ENCODE results near the gene PRDM16.

PRDM16 gene

GRCh38 chr1:3429766-3430165, 360.8 kb downstream of the PRDM16 start:
- no peak for DNase-seq

- DNase-seq, result no peak
These were observed 361.4 kb downstream of the PRDM16 start for GRCh38 chr1:3430406-3430805.

GRCh38 chr1:3430820-3431219, 361.8 kb downstream of the PRDM16 start:
- no peak for DNase-seq

GRCh38 chr1:3431266-3431665, 362.3 kb downstream of the PRDM16 start:
- DNase-seq, result no peak

- no peak for DNase-seq
These were observed 362.7 kb downstream of the PRDM16 start for GRCh38 chr1:3431686-3432085.

- DNase-seq, result no peak
These were observed 363.3 kb downstream of the PRDM16 start for GRCh38 chr1:3432306-3432705.

GRCh38 chr1:3433076-3433475, 364.1 kb downstream of the PRDM16 start:
- no peak for DNase-seq

- no peak for DNase-seq
These were observed 364.8 kb downstream of the PRDM16 start for GRCh38 chr1:3433596-3434320.

GRCh38 chr1:3434406-3435110, 365.6 kb downstream of the PRDM16 start:
- DNase-seq, result no peak

GRCh38 chr1:3435666-3436065, 366.7 kb downstream of the PRDM16 start:
- no peak for DNase-seq

- DNase-seq, result no peak
These were observed 367.4 kb downstream of the PRDM16 start for GRCh38 chr1:3436451-3436850.

- no peak for DNase-seq
These were observed 367.9 kb downstream of the PRDM16 start for GRCh38 chr1:3436901-3437300.

GRCh38 chr1:3438661-3439180, 369.7 kb downstream of the PRDM16 start:
- DNase-seq, result no peak

- no peak for DNase-seq
These were observed 370.6 kb downstream of the PRDM16 start for GRCh38 chr1:3439346-3440299.

GRCh38 chr1:3440300-3440681, 371.3 kb downstream of the PRDM16 start:
- DNase-seq, result no peak

- no peak for DNase-seq
These were observed 371.9 kb downstream of the PRDM16 start for GRCh38 chr1:3440711-3441409.

- DNase-seq, result no peak
These were observed 372.4 kb downstream of the PRDM16 start for GRCh38 chr1:3441410-3441847.

- DNase-seq, result no peak
These were observed 372.9 kb downstream of the PRDM16 start for GRCh38 chr1:3441880-3442279.

GRCh38 chr1:3442331-3442730, 373.3 kb downstream of the PRDM16 start:
- no peak for DNase-seq

- DNase-seq, result no peak
These were observed 373.9 kb downstream of the PRDM16 start for GRCh38 chr1:3442901-3443300.

- no peak for DNase-seq
These were observed 374.8 kb downstream of the PRDM16 start for GRCh38 chr1:3443807-3444206.

- DNase-seq, result no peak
These were observed 375.3 kb downstream of the PRDM16 start for GRCh38 chr1:3444298-3444697.

GRCh38 chr1:3444736-3445135, 375.7 kb downstream of the PRDM16 start:
- DNase-seq, result no peak

Data from DMS53 (cell line).